Kidney (tissue), 14 donors: Measurements from ENCODE around the gene UCHL3. TPM values are rescaled to one million over a fixed set of nuclear protein-coding genes. Genes with fewer than 3 reads are reported as not detected.

Source experiments
- DNase-seq, 5 donors: peaks; one replicate each; pipeline ENCODE4 v3.0.0-alpha.2; 2013 to 2020
- FAIRE-seq: peaks from 2 replicates; lab custom pipeline; 2012; peaks lifted over from hg19 to GRCh38; lab: Jason Lieb, UNC
- H3K27ac ChIP-seq, 2 donors: one replicate each; pipeline ENCODE4 v1.7.0; 2013; ENCODE audit warnings: low read depth in 2 of 2, low read length in 2 of 2, inconsistent platforms in 1 of 2
- H3K27me3 ChIP-seq: one replicate; pipeline ENCODE4 v1.7.1; 2013; ENCODE audit warnings: low read length, inconsistent platforms; ENCODE audit not compliant: control insufficient read depth, insufficient read depth
- H3K36me3 ChIP-seq, 3 donors: one replicate each; pipeline versions ENCODE4 v1.7.0 to v1.7.1; 2013; ENCODE audit warnings: low read length in 3 of 3, control low read depth in 1 of 3, inconsistent platforms in 1 of 3; ENCODE audit not compliant: insufficient read depth in 3 of 3, control insufficient read depth in 2 of 3
- H3K4me1 ChIP-seq, 3 donors: one replicate each; pipeline versions ENCODE4 v1.7.0 to v1.7.1; 2013; ENCODE audit warnings: low read length in 3 of 3, inconsistent platforms in 1 of 3, low read depth in 1 of 3; ENCODE audit not compliant: control insufficient read depth in 2 of 3, insufficient read depth in 2 of 3
- H3K4me3 ChIP-seq, 3 donors: one replicate each; pipeline versions ENCODE4 v1.7.0 to v1.8.1; 2013; ENCODE audit warnings: low read length in 3 of 3, control low read depth in 1 of 3, inconsistent platforms in 1 of 3
- H3K9ac ChIP-seq, 3 donors: one replicate each; pipeline versions ENCODE4 v1.7.0 to v1.7.1; 2013; ENCODE audit warnings: low read length in 3 of 3, control low read depth in 1 of 3, inconsistent platforms in 1 of 3
- H3K9me3 ChIP-seq, 3 donors: one replicate each; pipeline versions ENCODE4 v1.7.0 to v1.7.1; 2013; ENCODE audit warnings: low read length in 3 of 3, control low read depth in 1 of 3, inconsistent platforms in 1 of 3; ENCODE audit not compliant: control insufficient read depth in 2 of 3, insufficient read depth in 1 of 3
- intact Hi-C: fragments of 100-400 bp; cut with DNase I; formaldehyde crosslinking; loops from one replicate; pipeline ENCODE4 v1.11.1; 2022
- polyA plus RNA-seq: library from polyadenylated mRNA; stranded (reverse); fragments of 350-450 nt; fragmentation: Illumina TruSeq; extraction: RNeasy Lipid Tissue Mini Kit (QIAGEN cat#74804); gene quantifications from one replicate; pipeline ENCODE4 v1.2.3, GENCODE V29; 2014; ENCODE audit warnings: low read depth, low replicate concordance; ENCODE audit not compliant: insufficient read depth
- total RNA-seq: library from RNA; stranded (reverse); fragmentation: NEBNext Ultra II Directional; extraction: Animal tissue kit (Norgen Biotek cat#: 25700); gene quantifications from one replicate; pipeline ENCODE4 v1.2.1, GENCODE V29; 2021
- TF ChIP-seq, protein P1 (sequence below): IDR thresholded peaks from 3 replicates; pipeline ENCODE4 v1.5.1; 2012; ENCODE audit warnings: mild to moderate bottlenecking, moderate library complexity, borderline replicate concordance; ENCODE audit not compliant: insufficient read depth; ENCODE audit errors: extremely low read depth
- donor health status: control.
- donor health status: control.
- donor health status: control.
- donor health status: control.
- donor health status: control.
- donor health status: DM: yes; HTN: yes; CAD: no.
- donor health status: Normal renal cell carcinoma (clear cell type).

Gene UCHL3
- total and polyA plus RNA-seq, 2 donors from 2014 or later = 26.0 to 65.0 TPM

DNA sequence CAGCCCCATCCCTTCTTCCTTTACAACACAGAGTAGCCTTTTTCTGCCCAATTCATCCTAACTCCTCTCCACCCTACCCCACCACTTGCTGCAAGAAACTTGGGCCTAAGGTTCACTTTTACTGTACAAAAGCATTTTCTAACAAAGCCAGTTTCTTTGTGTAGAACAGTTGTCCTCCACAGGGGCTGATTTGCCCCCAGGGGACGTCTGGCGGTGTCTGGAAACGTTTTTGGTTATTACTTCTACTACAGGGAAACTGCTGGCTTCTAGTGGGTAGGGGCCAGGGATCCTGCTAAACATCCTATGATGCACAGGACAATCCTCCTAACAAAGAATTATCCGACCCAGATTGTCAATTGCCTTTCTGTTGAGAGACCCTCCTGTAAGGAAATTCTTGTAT, 79.2 kb downstream of the UCHL3 start:
- H3K9ac ChIP-seq = no peak overlapping the region
- TF ChIP-seq, protein P1, sequence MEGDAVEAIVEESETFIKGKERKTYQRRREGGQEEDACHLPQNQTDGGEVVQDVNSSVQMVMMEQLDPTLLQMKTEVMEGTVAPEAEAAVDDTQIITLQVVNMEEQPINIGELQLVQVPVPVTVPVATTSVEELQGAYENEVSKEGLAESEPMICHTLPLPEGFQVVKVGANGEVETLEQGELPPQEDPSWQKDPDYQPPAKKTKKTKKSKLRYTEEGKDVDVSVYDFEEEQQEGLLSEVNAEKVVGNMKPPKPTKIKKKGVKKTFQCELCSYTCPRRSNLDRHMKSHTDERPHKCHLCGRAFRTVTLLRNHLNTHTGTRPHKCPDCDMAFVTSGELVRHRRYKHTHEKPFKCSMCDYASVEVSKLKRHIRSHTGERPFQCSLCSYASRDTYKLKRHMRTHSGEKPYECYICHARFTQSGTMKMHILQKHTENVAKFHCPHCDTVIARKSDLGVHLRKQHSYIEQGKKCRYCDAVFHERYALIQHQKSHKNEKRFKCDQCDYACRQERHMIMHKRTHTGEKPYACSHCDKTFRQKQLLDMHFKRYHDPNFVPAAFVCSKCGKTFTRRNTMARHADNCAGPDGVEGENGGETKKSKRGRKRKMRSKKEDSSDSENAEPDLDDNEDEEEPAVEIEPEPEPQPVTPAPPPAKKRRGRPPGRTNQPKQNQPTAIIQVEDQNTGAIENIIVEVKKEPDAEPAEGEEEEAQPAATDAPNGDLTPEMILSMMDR = no peak
- no peak for DNase-seq
- H3K9me3 ChIP-seq = no peaks in the 10 kb centered on the region
- FAIRE-seq = no peak
- no peaks in the 10 kb centered on the region for H3K27me3 ChIP-seq
- intact Hi-C loops = no loop called here
- no peaks in the 10 kb centered on the region for H3K4me1 ChIP-seq
- H3K4me3 ChIP-seq = no peak overlapping the region
- no peak overlapping the region for H3K27ac ChIP-seq
- peaks cover 0 to 2% (median 0%) of the 10 kb centered on the region in 3 donors for H3K36me3 ChIP-seq

DNA sequence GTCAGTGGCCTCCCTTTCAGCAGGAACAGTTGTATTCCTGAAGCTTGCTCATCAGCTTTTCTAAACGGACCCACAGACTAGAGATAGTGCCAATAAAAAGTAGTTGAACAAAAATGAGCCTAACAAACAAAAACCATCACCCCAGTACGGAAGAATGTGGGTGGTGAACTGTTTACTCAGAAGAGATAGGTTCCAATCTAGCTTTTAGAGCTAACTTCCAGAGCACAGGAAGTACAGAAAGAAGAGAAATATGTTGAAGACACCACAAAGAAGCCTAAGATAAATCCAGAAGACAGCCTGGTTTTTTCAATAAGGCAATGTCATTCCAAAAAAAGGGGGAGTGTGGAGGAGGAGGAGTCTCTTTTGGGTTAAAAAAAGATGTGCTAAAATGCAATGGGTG, 83.7 kb downstream of the UCHL3 start:
- no peaks in the 10 kb centered on the region for H3K27me3 ChIP-seq
- H3K9me3 ChIP-seq = no peaks in the 10 kb centered on the region
- intact Hi-C loops = no loop called here
- no peak overlapping the region for H3K4me3 ChIP-seq
- no peak overlapping the region for H3K27ac ChIP-seq
- TF ChIP-seq, protein P1 = no peak
- DNase-seq (peak in 2 of 5 donors; percentile 5 to 37), FAIRE-seq (no peak)
- H3K4me1 ChIP-seq = peaks cover 0 to 4% (median 0%) of the 10 kb centered on the region in 3 donors
- no peak overlapping the region for H3K9ac ChIP-seq
- H3K36me3 ChIP-seq = no peaks in the 10 kb centered on the region

DNA sequence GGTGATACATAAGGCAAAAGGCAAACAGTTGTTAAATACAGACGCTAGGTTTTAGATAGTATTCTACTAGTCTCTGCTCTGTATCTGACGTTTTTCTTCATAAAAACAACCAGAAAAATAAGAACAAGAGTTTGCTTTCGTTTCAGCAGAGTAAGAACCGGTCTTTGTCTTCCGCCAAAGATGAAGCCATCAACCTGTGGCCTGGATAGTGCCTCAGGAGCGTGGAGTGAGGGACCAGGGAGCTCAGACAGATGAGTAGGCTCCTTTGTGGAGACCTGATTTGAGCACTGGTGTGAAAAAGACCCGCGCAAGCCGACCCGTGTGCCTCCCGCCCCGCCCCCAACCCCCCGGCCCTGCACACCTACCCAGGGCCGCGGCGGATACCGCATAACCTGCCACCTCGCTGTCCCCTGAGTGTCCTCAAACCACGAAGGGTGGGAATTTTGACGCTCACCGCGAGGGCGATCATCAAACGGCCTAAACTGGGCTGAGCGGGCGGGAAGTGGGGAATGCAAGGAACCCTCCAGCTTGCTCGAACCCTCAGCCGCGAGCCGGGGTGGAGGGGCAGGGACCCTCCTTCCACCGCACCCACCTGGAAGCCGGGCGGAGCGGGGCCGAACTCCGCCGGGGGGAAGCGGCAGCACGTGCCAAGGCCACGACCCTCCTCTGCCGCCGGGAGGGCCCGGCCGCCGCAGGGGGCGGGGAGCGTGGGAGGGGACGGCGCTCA, 85.7 kb downstream of the UCHL3 start:
- H3K9me3 ChIP-seq = no peaks in the 10 kb centered on the region
- H3K4me3 ChIP-seq = peak overlapping the region; percentile 9 to 88 (median 42)
- intact Hi-C loops = no loop called here
- H3K27ac ChIP-seq = peak overlapping the region; percentile 67 to 93
- no peaks in the 10 kb centered on the region for H3K36me3 ChIP-seq
- TF ChIP-seq, protein P1 = no peak
- H3K9ac ChIP-seq = peak overlapping the region in 1 of 3 donors; percentile 43
- no peak for FAIRE-seq
- peaks cover 0 to 8% (median 3%) of the 10 kb centered on the region in 3 donors for H3K4me1 ChIP-seq
- DNase-seq = peak in 2 of 5 donors; percentile 17 to 50
- H3K27me3 ChIP-seq = no peaks in the 10 kb centered on the region
